ENCODE results near the gene APLP1.
A peak's percentile ranks its signal among the peaks of the same experiment; 100 is the strongest.
"Not testable (repeated sequence)": the region's sequence is repeated elsewhere in the genome, so short reads cannot be mapped to it uniquely, and the experiment has no call there.

The APLP1 gene

GRCh38 chr19:35863018-35863417, 5.4 kb upstream of the APLP1 start:
- H3K9me3 ChIP-seq (ENCODE audit: control insufficient read depth, insufficient read depth, low read length): no peaks in the 10 kb centered on the region
- no peak for DNase-seq (ENCODE audit: low read depth, low spot score)

GRCh38 chr19:35868823-35869326, 501 bp downstream of the APLP1 start:
- WGBS (ENCODE audit: insufficient coverage, insufficient read length): no CpG with 5 or more reads among the region's 15 CpGs
- no peak for DNase-seq (ENCODE audit: low read depth, low spot score)
- Histone ChIP-seq H3K9me3 (ENCODE audit: control insufficient read depth, insufficient read depth, low read length) (no peaks in the 10 kb centered on the region), H3K4me3 (ENCODE audit: low read length) (peak overlapping the region; percentile 54; the same call in 1 of the 2 replicates), H3K36me3 (ENCODE audit: control insufficient read depth, insufficient read depth, low read length) (no peaks in the 10 kb centered on the region), H3K27me3 (ENCODE audit: control insufficient read depth, insufficient read depth, low read length) (peaks cover 3% of the 10 kb centered on the region; the same call in 1 of the 2 replicates), H3K27ac (ENCODE audit: low read length) (no peak overlapping the region), H3K4me1 (ENCODE audit: control insufficient read depth, insufficient read depth, low read length) (peaks cover 2% of the 10 kb centered on the region; the same call in 1 of the 2 replicates)

More at GRCh38 chr19:35863018-35863417, 5.4 kb upstream of the APLP1 start:
- H3K27me3 ChIP-seq (ENCODE audit: control insufficient read depth, insufficient read depth, low read length): peaks cover 5% of the 10 kb centered on the region; the same call in 1 of the 2 replicates
- no peaks in the 10 kb centered on the region for H3K36me3 ChIP-seq (ENCODE audit: control insufficient read depth, insufficient read depth, low read length)
- H3K4me1 ChIP-seq (ENCODE audit: control insufficient read depth, insufficient read depth, low read length): 0 out of 2 replicates have a peak, but pooled peaks cover 3% of the 10 kb centered on the region
- no peak overlapping the region for H3K27ac ChIP-seq (ENCODE audit: low read length)
- H3K4me3 ChIP-seq (ENCODE audit: low read length): no peak overlapping the region
- WGBS (ENCODE audit: insufficient coverage, insufficient read length): no CpG with 5 or more reads among the region's 5 CpGs

- H3K9me3 ChIP-seq (ENCODE audit: control insufficient read depth, insufficient read depth, low read length): no peaks in the 10 kb centered on the region
- no CpG with 5 or more reads among the region's 51 CpGs for WGBS (ENCODE audit: insufficient coverage, insufficient read length)
- H3K4me1 ChIP-seq (ENCODE audit: control insufficient read depth, insufficient read depth, low read length): peaks cover 2% of the 10 kb centered on the region
- DNase-seq (ENCODE audit: low read depth, low spot score): peak; percentile 84
- H3K4me3 ChIP-seq (ENCODE audit: low read length): peak overlapping the region; percentile 54; the same call in 1 of the 2 replicates
- no peaks in the 10 kb centered on the region for H3K36me3 ChIP-seq (ENCODE audit: control insufficient read depth, insufficient read depth, low read length)
- H3K27me3 ChIP-seq (ENCODE audit: control insufficient read depth, insufficient read depth, low read length): peaks cover 3% of the 10 kb centered on the region; the same call in 1 of the 2 replicates
- H3K27ac ChIP-seq (ENCODE audit: low read length): no peak overlapping the region
These were observed 1.2 kb downstream of the APLP1 start for GRCh38 chr19:35869327-35870123.

GRCh38 chr19:35870124-35870736, 1.9 kb downstream of the APLP1 start:
- peak; percentile 73 for DNase-seq (ENCODE audit: low read depth, low spot score)
- not testable (repeated sequence) for H3K4me1 ChIP-seq (ENCODE audit: control insufficient read depth, insufficient read depth, low read length); H3K27me3 ChIP-seq (ENCODE audit: control insufficient read depth, insufficient read depth, low read length); H3K9me3 ChIP-seq (ENCODE audit: control insufficient read depth, insufficient read depth, low read length); H3K27ac ChIP-seq (ENCODE audit: low read length); H3K36me3 ChIP-seq (ENCODE audit: control insufficient read depth, insufficient read depth, low read length)
- H3K4me3 ChIP-seq (ENCODE audit: low read length): peak overlapping the region; percentile 49; the same call in 1 of the 2 replicates
- whole genome bisulfite sequencing (ENCODE audit: insufficient coverage, insufficient read length): no CpG with 5 or more reads among the region's 26 CpGs

- no peak for DNase-seq (ENCODE audit: low read depth, low spot score)
- Histone ChIP-seq H3K4me3 (ENCODE audit: low read length) (no peak overlapping the region), H3K36me3 (ENCODE audit: control insufficient read depth, insufficient read depth, low read length) (no peaks in the 10 kb centered on the region), H3K9me3 (ENCODE audit: control insufficient read depth, insufficient read depth, low read length) (no peaks in the 10 kb centered on the region), H3K27me3 (ENCODE audit: control insufficient read depth, insufficient read depth, low read length) (peaks cover 3% of the 10 kb centered on the region; the same call in 1 of the 2 replicates), H3K27ac (ENCODE audit: low read length) (no peak overlapping the region), H3K4me1 (ENCODE audit: control insufficient read depth, insufficient read depth, low read length) (peaks cover 2% of the 10 kb centered on the region)
- WGBS (ENCODE audit: insufficient coverage, insufficient read length): no CpG with 5 or more reads among the region's 12 CpGs
These were observed 2.4 kb downstream of the APLP1 start for GRCh38 chr19:35870798-35871197.

GRCh38 chr19:35871611-35872010, 3.2 kb downstream of the APLP1 start:
- Histone ChIP-seq H3K4me3 (ENCODE audit: low read length) (no peak overlapping the region), H3K27ac (ENCODE audit: low read length) (no peak overlapping the region), H3K27me3 (ENCODE audit: control insufficient read depth, insufficient read depth, low read length) (peaks cover 3% of the 10 kb centered on the region; the same call in 1 of the 2 replicates), H3K36me3 (ENCODE audit: control insufficient read depth, insufficient read depth, low read length) (no peaks in the 10 kb centered on the region), H3K9me3 (ENCODE audit: control insufficient read depth, insufficient read depth, low read length) (no peaks in the 10 kb centered on the region), H3K4me1 (ENCODE audit: control insufficient read depth, insufficient read depth, low read length) (peaks cover 2% of the 10 kb centered on the region)
- no CpG with 5 or more reads among the region's 12 CpGs for WGBS (ENCODE audit: insufficient coverage, insufficient read length)
- no peak for DNase-seq (ENCODE audit: low read depth, low spot score)

- Histone ChIP-seq H3K4me3 (ENCODE audit: low read length) (no peak overlapping the region), H3K27me3 (ENCODE audit: control insufficient read depth, insufficient read depth, low read length) (peaks cover 3% of the 10 kb centered on the region; the same call in 1 of the 2 replicates), H3K36me3 (ENCODE audit: control insufficient read depth, insufficient read depth, low read length) (no peaks in the 10 kb centered on the region), H3K27ac (ENCODE audit: low read length) (no peak overlapping the region), H3K9me3 (ENCODE audit: control insufficient read depth, insufficient read depth, low read length) (no peaks in the 10 kb centered on the region), H3K4me1 (ENCODE audit: control insufficient read depth, insufficient read depth, low read length) (peaks cover 2% of the 10 kb centered on the region)
- no peak for DNase-seq (ENCODE audit: low read depth, low spot score)
- WGBS (ENCODE audit: insufficient coverage, insufficient read length): no CpG with 5 or more reads among the region's 5 CpGs
These were observed 3.8 kb downstream of the APLP1 start for GRCh38 chr19:35872180-35872579.

GRCh38 chr19:35874392-35874930, 6.1 kb downstream of the APLP1 start:
- Histone ChIP-seq H3K27me3 (ENCODE audit: control insufficient read depth, insufficient read depth, low read length) (no peaks in the 10 kb centered on the region), H3K27ac (ENCODE audit: low read length) (no peak overlapping the region), H3K9me3 (ENCODE audit: control insufficient read depth, insufficient read depth, low read length) (no peaks in the 10 kb centered on the region), H3K4me3 (ENCODE audit: low read length) (no peak overlapping the region), H3K36me3 (ENCODE audit: control insufficient read depth, insufficient read depth, low read length) (no peaks in the 10 kb centered on the region), H3K4me1 (ENCODE audit: control insufficient read depth, insufficient read depth, low read length) (peaks cover 2% of the 10 kb centered on the region)
- no CpG with 5 or more reads among the region's 32 CpGs for WGBS (ENCODE audit: insufficient coverage, insufficient read length)
- DNase-seq (ENCODE audit: low read depth, low spot score): no peak

GRCh38 chr19:35879068-35879467, 10.7 kb downstream of the APLP1 start:
- Histone ChIP-seq H3K27ac (ENCODE audit: low read length) (no peak overlapping the region), H3K9me3 (ENCODE audit: control insufficient read depth, insufficient read depth, low read length) (no peaks in the 10 kb centered on the region), H3K27me3 (ENCODE audit: control insufficient read depth, insufficient read depth, low read length) (no peaks in the 10 kb centered on the region), H3K4me3 (ENCODE audit: low read length) (no peak overlapping the region), H3K4me1 (ENCODE audit: control insufficient read depth, insufficient read depth, low read length) (no peaks in the 10 kb centered on the region; the same call in 1 of the 2 replicates), H3K36me3 (ENCODE audit: control insufficient read depth, insufficient read depth, low read length) (no peaks in the 10 kb centered on the region)
- WGBS (ENCODE audit: insufficient coverage, insufficient read length): no CpG with 5 or more reads among the region's 23 CpGs
- DNase-seq (ENCODE audit: low read depth, low spot score): no peak

- H3K9me3 ChIP-seq (ENCODE audit: control insufficient read depth, insufficient read depth, low read length): no peaks in the 10 kb centered on the region
- no CpG with 5 or more reads among the region's 28 CpGs for WGBS (ENCODE audit: insufficient coverage, insufficient read length)
- peak; percentile 72 for DNase-seq (ENCODE audit: low read depth, low spot score)
- H3K4me1 ChIP-seq (ENCODE audit: control insufficient read depth, insufficient read depth, low read length): no peaks in the 10 kb centered on the region
- no peak overlapping the region for H3K27ac ChIP-seq (ENCODE audit: low read length)
- no peaks in the 10 kb centered on the region for H3K36me3 ChIP-seq (ENCODE audit: control insufficient read depth, insufficient read depth, low read length)
- no peaks in the 10 kb centered on the region for H3K27me3 ChIP-seq (ENCODE audit: control insufficient read depth, insufficient read depth, low read length)
- H3K4me3 ChIP-seq (ENCODE audit: low read length): no peak overlapping the region
These were observed 11.5 kb downstream of the APLP1 start for GRCh38 chr19:35879770-35880317.

Measured in iPS DF 6.9 (cell line).